ENCODE results near the gene PDHX. TPM values are rescaled to one million over a fixed set of nuclear protein-coding genes. Genes with fewer than 3 reads are reported as not detected.

The PDHX gene
- polyA plus RNA-seq, 2 donors = 13.6 to 13.7 TPM

- no peak overlapping the region for H3K4me3 ChIP-seq (ENCODE audit: low read depth in 1 of 2, low read length in 2 of 2)
- no peaks in the 10 kb centered on the region for H3K27me3 ChIP-seq (ENCODE audit: control insufficient read depth in 1 of 2, insufficient read depth in 2 of 2, low read length in 2 of 2)
- no peaks in the 10 kb centered on the region for H3K9me3 ChIP-seq (ENCODE audit: control insufficient read depth in 2 of 2, insufficient read depth in 1 of 2, low read depth in 1 of 2, low read length in 1 of 2)
- WGBS, 2 donors = 92 to 95% methylated on average over 5 of the region's 5 CpGs
- no peaks in the 10 kb centered on the region for H3K4me1 ChIP-seq (ENCODE audit: control insufficient read depth in 2 of 2, insufficient read depth in 2 of 2, low read length in 1 of 2)
- H3K36me3 ChIP-seq (ENCODE audit: control insufficient read depth in 2 of 2, insufficient read depth in 2 of 2, low read length in 1 of 2) = no peaks in the 10 kb centered on the region
- H3K27ac ChIP-seq (ENCODE audit: low read depth in 2 of 2, low read length in 1 of 2) = no peak overlapping the region
Observed at GRCh38 chr11:34996958-34997357, 80.5 kb downstream of the PDHX start.

- no peak overlapping the region for H3K4me3 ChIP-seq (ENCODE audit: low read depth in 1 of 2, low read length in 2 of 2)
- no peaks in the 10 kb centered on the region for H3K9me3 ChIP-seq (ENCODE audit: control insufficient read depth in 2 of 2, insufficient read depth in 1 of 2, low read depth in 1 of 2, low read length in 1 of 2)
- H3K4me1 ChIP-seq (ENCODE audit: control insufficient read depth in 2 of 2, insufficient read depth in 2 of 2, low read length in 1 of 2) = no peaks in the 10 kb centered on the region
- no peak overlapping the region for H3K27ac ChIP-seq (ENCODE audit: low read depth in 2 of 2, low read length in 1 of 2)
- H3K36me3 ChIP-seq (ENCODE audit: control insufficient read depth in 2 of 2, insufficient read depth in 2 of 2, low read length in 1 of 2) = no peaks in the 10 kb centered on the region
- no peaks in the 10 kb centered on the region for H3K27me3 ChIP-seq (ENCODE audit: control insufficient read depth in 1 of 2, insufficient read depth in 2 of 2, low read length in 2 of 2)
- 20 to 26% methylated on average over 3 of the region's 3 CpGs for WGBS, 2 donors
Observed at GRCh38 chr11:34997952-34998528, 81.6 kb downstream of the PDHX start.

DNA sequence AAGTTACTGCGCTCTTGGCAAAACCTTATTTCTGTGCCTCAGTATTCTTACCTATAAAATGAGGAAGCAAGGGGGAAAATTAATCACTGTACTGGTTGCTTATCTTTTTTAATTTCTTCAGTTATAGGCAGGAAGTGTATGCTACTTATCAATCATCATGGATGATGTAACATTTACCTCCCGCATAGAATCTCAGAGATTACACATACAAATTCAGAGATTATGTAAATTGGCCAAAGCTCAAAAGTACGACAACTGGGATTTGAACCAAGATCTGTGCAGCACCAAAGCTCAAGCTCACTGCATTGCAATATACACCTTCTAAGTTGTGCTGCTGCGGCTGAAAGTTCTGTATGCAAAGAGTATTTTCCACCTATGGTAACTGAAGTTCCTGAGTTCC, 83.0 kb downstream of the PDHX start:
- WGBS, 2 donors = 62 to 75% methylated on average over 4 of the region's 4 CpGs
- Histone ChIP-seq H3K27ac (ENCODE audit: low read depth in 2 of 2, low read length in 1 of 2) (no peak overlapping the region), H3K27me3 (ENCODE audit: control insufficient read depth in 1 of 2, insufficient read depth in 2 of 2, low read length in 2 of 2) (no peaks in the 10 kb centered on the region), H3K36me3 (ENCODE audit: control insufficient read depth in 2 of 2, insufficient read depth in 2 of 2, low read length in 1 of 2) (no peaks in the 10 kb centered on the region), H3K4me3 (ENCODE audit: low read depth in 1 of 2, low read length in 2 of 2) (no peak overlapping the region), H3K4me1 (ENCODE audit: control insufficient read depth in 2 of 2, insufficient read depth in 2 of 2, low read length in 1 of 2) (no peaks in the 10 kb centered on the region), H3K9me3 (ENCODE audit: control insufficient read depth in 2 of 2, insufficient read depth in 1 of 2, low read depth in 1 of 2, low read length in 1 of 2) (no peaks in the 10 kb centered on the region)

DNA sequence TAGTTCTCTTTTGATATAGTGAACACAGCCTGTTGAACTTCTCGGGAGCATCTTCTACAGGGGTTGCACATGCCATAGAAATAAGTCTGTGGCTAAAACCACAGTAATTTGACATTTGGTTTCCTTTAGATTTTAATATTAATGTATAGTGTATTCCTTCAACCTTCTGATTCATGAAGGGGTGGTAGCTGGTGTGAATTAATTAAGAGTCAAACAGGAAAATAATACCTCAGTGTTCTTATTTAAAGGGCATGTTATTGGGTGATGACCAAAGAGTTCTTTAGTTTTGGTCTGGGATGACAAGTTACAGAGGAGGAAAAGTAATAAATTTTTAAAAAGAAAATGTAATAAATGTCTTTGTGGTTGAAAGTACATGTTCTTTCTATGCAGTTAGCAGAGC, 86.8 kb downstream of the PDHX start:
- H3K36me3 ChIP-seq (ENCODE audit: control insufficient read depth in 2 of 2, insufficient read depth in 2 of 2, low read length in 1 of 2) = no peaks in the 10 kb centered on the region
- no peaks in the 10 kb centered on the region for H3K9me3 ChIP-seq (ENCODE audit: control insufficient read depth in 2 of 2, insufficient read depth in 1 of 2, low read depth in 1 of 2, low read length in 1 of 2)
- 1 to 17% methylated on average over 1 of the region's 1 CpG for WGBS, 2 donors
- H3K27me3 ChIP-seq (ENCODE audit: control insufficient read depth in 1 of 2, insufficient read depth in 2 of 2, low read length in 2 of 2) = no peaks in the 10 kb centered on the region
- no peak overlapping the region for H3K27ac ChIP-seq (ENCODE audit: low read depth in 2 of 2, low read length in 1 of 2)
- no peak overlapping the region for H3K4me3 ChIP-seq (ENCODE audit: low read depth in 1 of 2, low read length in 2 of 2)
- no peaks in the 10 kb centered on the region for H3K4me1 ChIP-seq (ENCODE audit: control insufficient read depth in 2 of 2, insufficient read depth in 2 of 2, low read length in 1 of 2)

DNA sequence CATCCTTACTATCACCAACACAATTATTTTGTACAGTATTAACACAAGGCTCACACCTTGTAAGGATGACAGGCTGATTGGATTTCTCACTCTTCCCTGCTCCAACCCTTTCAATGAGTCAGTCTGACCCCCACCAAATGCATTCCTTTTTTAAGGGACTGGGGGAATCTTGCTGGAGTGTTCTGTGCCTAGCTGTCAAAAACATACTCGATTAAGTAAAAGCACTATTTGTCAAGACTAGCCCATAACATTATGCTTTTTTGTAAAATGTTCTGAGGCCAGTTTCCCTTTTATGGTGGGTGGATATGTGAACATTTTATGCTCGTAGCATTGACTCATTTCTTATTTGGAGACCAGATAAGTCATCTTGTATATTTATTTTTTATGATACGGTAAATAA, 87.2 kb downstream of the PDHX start:
- H3K4me3 ChIP-seq (ENCODE audit: low read depth in 1 of 2, low read length in 2 of 2) = no peak overlapping the region
- H3K27me3 ChIP-seq (ENCODE audit: control insufficient read depth in 1 of 2, insufficient read depth in 2 of 2, low read length in 2 of 2) = no peaks in the 10 kb centered on the region
- H3K9me3 ChIP-seq (ENCODE audit: control insufficient read depth in 2 of 2, insufficient read depth in 1 of 2, low read depth in 1 of 2, low read length in 1 of 2) = no peaks in the 10 kb centered on the region
- no peak overlapping the region for H3K27ac ChIP-seq (ENCODE audit: low read depth in 2 of 2, low read length in 1 of 2)
- no peaks in the 10 kb centered on the region for H3K36me3 ChIP-seq (ENCODE audit: control insufficient read depth in 2 of 2, insufficient read depth in 2 of 2, low read length in 1 of 2)
- H3K4me1 ChIP-seq (ENCODE audit: control insufficient read depth in 2 of 2, insufficient read depth in 2 of 2, low read length in 1 of 2) = peaks cover 0 to 1% of the 10 kb centered on the region in 2 donors
- 55 to 62% methylated on average over 3 of the region's 3 CpGs for WGBS, 2 donors

- WGBS, 2 donors = 52 to 55% methylated on average over 4 of the region's 4 CpGs
- H3K27ac ChIP-seq (ENCODE audit: low read depth in 2 of 2, low read length in 1 of 2) = peak overlapping the region; percentile 0 to 41
- no peak overlapping the region for H3K4me3 ChIP-seq (ENCODE audit: low read depth in 1 of 2, low read length in 2 of 2)
Observed at GRCh38 chr11:35005141-35005780, 88.8 kb downstream of the PDHX start.

DNA sequence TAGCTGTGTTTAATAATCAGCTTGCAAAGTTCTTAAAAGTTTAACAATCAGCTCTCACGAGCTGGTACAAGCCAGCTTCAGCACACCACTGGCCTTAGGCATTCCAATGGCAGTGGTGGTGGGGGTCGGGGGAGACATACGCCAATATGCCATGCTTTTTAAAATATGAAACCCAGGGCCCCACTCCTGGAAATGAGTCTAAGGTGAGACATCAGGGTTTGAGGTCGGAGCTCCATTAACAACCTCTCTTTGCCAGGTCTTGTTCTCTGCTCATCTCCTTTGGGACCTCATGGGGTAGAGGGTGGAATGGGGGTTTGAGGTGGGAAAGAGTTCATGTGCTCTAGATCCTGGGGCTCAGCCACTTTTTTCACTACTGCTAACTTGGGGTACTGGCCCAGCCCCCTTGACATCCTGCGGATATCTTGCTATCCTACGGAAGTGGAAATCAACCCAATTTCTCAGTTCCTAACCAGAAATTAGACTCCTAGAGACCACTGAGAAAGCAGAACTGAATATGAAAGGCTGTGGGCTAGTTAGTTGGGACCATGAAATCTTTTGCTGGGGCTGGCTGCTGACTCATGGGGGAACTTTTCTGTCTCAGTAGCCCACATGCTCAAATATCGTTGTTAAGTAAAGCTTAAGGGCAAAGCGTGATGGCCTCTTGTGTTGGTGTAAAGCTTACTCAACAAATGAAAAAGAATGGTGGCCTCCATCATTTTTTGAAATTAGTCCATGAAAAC, 90.1 kb downstream of the PDHX start:
- H3K27ac ChIP-seq (ENCODE audit: low read depth in 2 of 2, low read length in 1 of 2) = peak overlapping the region in 1 of 2 donors; percentile 3
- 64 to 65% methylated on average over 8 of the region's 8 CpGs for WGBS, 2 donors
- no peaks in the 10 kb centered on the region for H3K27me3 ChIP-seq (ENCODE audit: control insufficient read depth in 1 of 2, insufficient read depth in 2 of 2, low read length in 2 of 2)
- no peaks in the 10 kb centered on the region for H3K9me3 ChIP-seq (ENCODE audit: control insufficient read depth in 2 of 2, insufficient read depth in 1 of 2, low read depth in 1 of 2, low read length in 1 of 2)
- no peaks in the 10 kb centered on the region for H3K36me3 ChIP-seq (ENCODE audit: control insufficient read depth in 2 of 2, insufficient read depth in 2 of 2, low read length in 1 of 2)
- H3K4me1 ChIP-seq (ENCODE audit: control insufficient read depth in 2 of 2, insufficient read depth in 2 of 2, low read length in 1 of 2) = peaks cover 0 to 4% of the 10 kb centered on the region in 2 donors
- no peak overlapping the region for H3K4me3 ChIP-seq (ENCODE audit: low read depth in 1 of 2, low read length in 2 of 2)

More at GRCh38 chr11:35005141-35005780, 88.8 kb downstream of the PDHX start:
- H3K4me1 ChIP-seq (ENCODE audit: control insufficient read depth in 2 of 2, insufficient read depth in 2 of 2, low read length in 1 of 2) = peaks cover 0 to 3% of the 10 kb centered on the region in 2 donors
- no peaks in the 10 kb centered on the region for H3K36me3 ChIP-seq (ENCODE audit: control insufficient read depth in 2 of 2, insufficient read depth in 2 of 2, low read length in 1 of 2)
- H3K9me3 ChIP-seq (ENCODE audit: control insufficient read depth in 2 of 2, insufficient read depth in 1 of 2, low read depth in 1 of 2, low read length in 1 of 2) = no peaks in the 10 kb centered on the region
- no peaks in the 10 kb centered on the region for H3K27me3 ChIP-seq (ENCODE audit: control insufficient read depth in 1 of 2, insufficient read depth in 2 of 2, low read length in 2 of 2)

DNA sequence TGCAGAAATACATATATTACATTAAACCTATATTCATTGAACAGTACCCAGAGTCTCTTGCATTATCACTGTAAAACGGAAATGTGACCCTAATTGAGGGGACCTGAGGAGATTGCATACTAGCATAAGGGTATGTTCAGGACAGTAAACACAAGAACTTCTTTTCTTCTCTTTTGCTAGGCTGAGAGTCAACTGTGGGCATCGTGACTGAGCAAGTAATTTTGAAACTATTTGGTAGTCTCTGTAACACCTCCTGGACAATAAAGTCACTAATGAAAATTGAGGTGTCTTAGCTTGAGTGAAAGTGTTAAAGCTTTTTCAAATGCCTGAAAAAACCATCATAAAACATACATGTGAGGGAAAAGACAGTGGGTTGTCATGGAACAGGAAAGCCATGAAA, 90.9 kb downstream of the PDHX start:
- H3K27ac ChIP-seq (ENCODE audit: low read depth in 2 of 2, low read length in 1 of 2) = no peak overlapping the region
- H3K4me3 ChIP-seq (ENCODE audit: low read depth in 1 of 2, low read length in 2 of 2) = no peak overlapping the region
- H3K36me3 ChIP-seq (ENCODE audit: control insufficient read depth in 2 of 2, insufficient read depth in 2 of 2, low read length in 1 of 2) = no peaks in the 10 kb centered on the region
- 78 to 80% methylated on average over 2 of the region's 2 CpGs for WGBS, 2 donors
- no peaks in the 10 kb centered on the region for H3K27me3 ChIP-seq (ENCODE audit: control insufficient read depth in 1 of 2, insufficient read depth in 2 of 2, low read length in 2 of 2)
- H3K4me1 ChIP-seq (ENCODE audit: control insufficient read depth in 2 of 2, insufficient read depth in 2 of 2, low read length in 1 of 2) = peaks cover 0 to 4% of the 10 kb centered on the region in 2 donors
- no peaks in the 10 kb centered on the region for H3K9me3 ChIP-seq (ENCODE audit: control insufficient read depth in 2 of 2, insufficient read depth in 1 of 2, low read depth in 1 of 2, low read length in 1 of 2)

DNA sequence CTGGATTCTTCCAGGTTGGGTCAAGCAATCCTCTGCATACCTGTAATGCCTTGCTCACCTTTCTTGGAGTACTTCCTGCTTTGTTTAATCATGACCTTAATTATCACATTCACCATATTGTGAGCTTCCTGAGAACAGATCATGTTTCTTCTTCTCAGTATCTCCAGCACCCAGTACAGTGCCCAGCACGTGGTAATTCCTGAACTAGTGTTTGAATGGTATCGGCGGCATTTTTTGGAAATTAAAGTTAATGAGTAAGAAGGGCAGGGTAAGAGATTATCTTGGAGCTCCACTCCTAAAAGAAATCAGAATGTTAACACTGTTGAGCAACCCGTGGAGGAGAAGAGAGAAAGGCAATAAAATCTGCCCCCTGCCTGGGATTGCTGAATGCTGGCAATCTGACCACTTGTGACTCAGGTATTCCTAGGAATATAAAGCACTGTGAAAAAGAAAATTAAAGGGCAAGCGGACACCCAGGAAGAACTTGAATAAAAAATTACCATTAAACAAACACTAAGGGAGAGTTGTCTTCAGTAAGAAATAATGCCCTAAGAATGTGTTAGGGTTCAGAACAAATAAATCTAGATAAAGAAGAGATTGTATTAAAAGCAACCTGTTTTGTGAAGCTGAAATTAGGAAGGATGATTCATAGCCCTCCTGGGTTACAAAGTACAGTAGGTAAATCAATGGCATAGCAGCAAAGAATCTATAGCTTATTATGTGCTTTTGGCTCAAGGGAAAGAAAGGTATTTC, 92.9 kb downstream of the PDHX start:
- no peaks in the 10 kb centered on the region for H3K36me3 ChIP-seq (ENCODE audit: control insufficient read depth in 2 of 2, insufficient read depth in 2 of 2, low read length in 1 of 2)
- H3K9me3 ChIP-seq (ENCODE audit: control insufficient read depth in 2 of 2, insufficient read depth in 1 of 2, low read depth in 1 of 2, low read length in 1 of 2) = no peaks in the 10 kb centered on the region
- no peaks in the 10 kb centered on the region for H3K27me3 ChIP-seq (ENCODE audit: control insufficient read depth in 1 of 2, insufficient read depth in 2 of 2, low read length in 2 of 2)
- peaks cover 0 to 6% of the 10 kb centered on the region in 2 donors for H3K4me1 ChIP-seq (ENCODE audit: control insufficient read depth in 2 of 2, insufficient read depth in 2 of 2, low read length in 1 of 2)
- peak overlapping the region; percentile 56 to 65 for H3K27ac ChIP-seq (ENCODE audit: low read depth in 2 of 2, low read length in 1 of 2)
- no peak overlapping the region for H3K4me3 ChIP-seq (ENCODE audit: low read depth in 1 of 2, low read length in 2 of 2)
- 42 to 54% methylated on average over 5 of the region's 5 CpGs for WGBS, 2 donors
